ENCODE data around the gene MFSD12.

MFSD12 gene

GRCh38 chr19:3557461-3558248, at the start of gene MFSD12:
MFSD12 (minus strand) TSS chr19:3557586; CDS start chr19:3557403, 183 bp downstream.
- FAIRE-seq (peak; percentile 69), DNase-seq (ENCODE audit: insufficient read length, low spot score) (peak; percentile 94)

- peak; percentile 88 for DNase-seq (ENCODE audit: insufficient read length, low spot score)
- FAIRE-seq: peak; percentile 33
These were observed 49.4 kb upstream of the MFSD12 start, which contains the start of gene TBXA2R for GRCh38 chr19:3606690-3607289. TBXA2R (minus strand) TSS chr19:3606875; CDS start chr19:3600634, 6,241 bp downstream.

GRCh38 chr19:3606174-3606689, 48.8 kb upstream of the MFSD12 start:
- FAIRE-seq: no peak

GRCh38 chr19:3605770-3606169, 48.4 kb upstream of the MFSD12 start:
- DNase-seq (ENCODE audit: insufficient read length, low spot score): no peak

More at GRCh38 chr19:3606174-3606689, 48.8 kb upstream of the MFSD12 start:
- DNase-seq (ENCODE audit: insufficient read length, low spot score): no peak

GRCh38 chr19:3605361-3605760, 48.0 kb upstream of the MFSD12 start:
- no peak for FAIRE-seq
- no peak for DNase-seq (ENCODE audit: insufficient read length, low spot score)

More at GRCh38 chr19:3605770-3606169, 48.4 kb upstream of the MFSD12 start:
- FAIRE-seq: peak; percentile 20

GRCh38 chr19:3604987-3605343, 47.6 kb upstream of the MFSD12 start:
- DNase-seq (ENCODE audit: insufficient read length, low spot score): no peak
- FAIRE-seq: peak; percentile 9

GRCh38 chr19:3604227-3604986, 47.0 kb upstream of the MFSD12 start:
- DNase-seq (ENCODE audit: insufficient read length, low spot score): no peak
- no peak for FAIRE-seq

GRCh38 chr19:3603121-3603811, 45.9 kb upstream of the MFSD12 start:
- no peak for FAIRE-seq
- DNase-seq (ENCODE audit: insufficient read length, low spot score): no peak

- no peak for FAIRE-seq
- DNase-seq (ENCODE audit: insufficient read length, low spot score): no peak
These were observed 43.6 kb upstream of the MFSD12 start for GRCh38 chr19:3601021-3601420.

GRCh38 chr19:3599776-3600187, 42.4 kb upstream of the MFSD12 start:
- FAIRE-seq: no peak
- DNase-seq (ENCODE audit: insufficient read length, low spot score): no peak

GRCh38 chr19:3595521-3596061, 38.2 kb upstream of the MFSD12 start:
- DNase-seq (ENCODE audit: insufficient read length, low spot score) (no peak), FAIRE-seq (no peak)

- FAIRE-seq (no peak), DNase-seq (ENCODE audit: insufficient read length, low spot score) (no peak)
These were observed 35.8 kb upstream of the MFSD12 start for GRCh38 chr19:3593156-3593555.

- no peak for DNase-seq (ENCODE audit: insufficient read length, low spot score)
- FAIRE-seq: no peak
These were observed 34.7 kb upstream of the MFSD12 start for GRCh38 chr19:3591876-3592613.

GRCh38 chr19:3590991-3591659, 33.7 kb upstream of the MFSD12 start:
- FAIRE-seq: no peak
- DNase-seq (ENCODE audit: insufficient read length, low spot score): no peak

GRCh38 chr19:3589949-3590348, 32.6 kb upstream of the MFSD12 start:
- DNase-seq (ENCODE audit: insufficient read length, low spot score) (no peak), FAIRE-seq (no peak)

- no peak for FAIRE-seq
- no peak for DNase-seq (ENCODE audit: insufficient read length, low spot score)
These were observed 32.1 kb upstream of the MFSD12 start for GRCh38 chr19:3589439-3589838.

GRCh38 chr19:3586707-3587346, 29.4 kb upstream of the MFSD12 start:
- no peak for DNase-seq (ENCODE audit: insufficient read length, low spot score)

GRCh38 chr19:3586127-3586626, 28.8 kb upstream of the MFSD12 start:
- no peak for DNase-seq (ENCODE audit: insufficient read length, low spot score)
- FAIRE-seq: no peak

More at GRCh38 chr19:3586707-3587346, 29.4 kb upstream of the MFSD12 start:
- FAIRE-seq: no peak

Data from HTR-8/SVneo (cell line).